Panc1 (cell line): ENCODE results near the gene FAAP100. TPM values are rescaled to one million over a fixed set of nuclear protein-coding genes. Genes with fewer than 3 reads are reported as not detected.

Source experiments
- ATAC-seq: fragments of 200-7000 bp; cut with Tn5 transposase; 2 replicates; pipeline ENCODE4 v1.9.1; 2020; ENCODE audit warnings: mild to moderate bottlenecking, moderate library complexity
- BruUV-seq: library from RNA; stranded (reverse); fragments of 400-500 nt; replicated peaks from 2 replicates; lab custom pipeline; 2021; lab: Mats Ljungman, UMichigan
- CTCF ChIA-PET: fragments of 300-600 bp; sonication (Branson Sonifier 250); formaldehyde crosslinking; loops from one replicate; lab custom pipeline; 2022; ENCODE audit warnings: antibody characterized with exemption; lab: Charles Lee
- POLR2A ChIA-PET: fragments of 300-600 bp; sonication (Branson Sonifier 250); formaldehyde crosslinking; loops from one replicate; lab custom pipeline; 2022; ENCODE audit warnings: antibody characterized with exemption; lab: Charles Lee
- DNase-seq: peaks from one replicate; pipeline ENCODE4 v3.0.0-alpha.2; 2010; ENCODE audit warnings: low read depth, low spot score
- H3K27ac ChIP-seq: 2 replicates; pipeline ENCODE4 v1.5.1; 2011; ENCODE audit warnings: mild to moderate bottlenecking, low read length, inconsistent platforms
- H3K27me3 ChIP-seq: fragments of 200-500 bp; sonication (Bioruptor generic); 2 replicates; pipeline ENCODE4 v1.6.0; 2014; ENCODE audit warnings: low read length, inconsistent platforms; ENCODE audit not compliant: control insufficient read depth, insufficient read depth
- H3K36me3 ChIP-seq: fragments of 200-500 bp; sonication (Bioruptor generic); 2 replicates; pipeline ENCODE4 v1.5.1; 2014; ENCODE audit warnings: inconsistent platforms, mild to moderate bottlenecking, low read length, moderate library complexity; ENCODE audit not compliant: control insufficient read depth, insufficient read depth
- H3K4me1 ChIP-seq: 2 replicates; pipeline ENCODE4 v1.5.1; 2011; ENCODE audit warnings: inconsistent platforms, mild to moderate bottlenecking, low read length, moderate library complexity; ENCODE audit not compliant: control insufficient read depth, insufficient read depth
- H3K4me3 ChIP-seq, 2 experiments: 2 replicates each; pipeline ENCODE4 v1.5.1; 2011 to 2012; ENCODE audit warnings: low read depth in 2 of 2, low read length in 2 of 2, mild to moderate bottlenecking in 2 of 2, inconsistent platforms in 1 of 2, moderate library complexity in 1 of 2
- H3K9me3 ChIP-seq: fragments of 200-500 bp; sonication (Bioruptor generic); 2 replicates; pipeline ENCODE4 v1.5.1; 2014; ENCODE audit warnings: low read depth, mild to moderate bottlenecking, inconsistent platforms, low read length, moderate library complexity; ENCODE audit not compliant: control insufficient read depth, insufficient read depth
- CTCF ChIP-seq: fragments of 450-650 bp; IDR thresholded peaks from 2 replicates; pipeline ENCODE4 v1.5.1; 2017; ENCODE audit warnings: mild to moderate bottlenecking
- POLR2AphosphoS5 ChIP-seq: IDR thresholded peaks from 2 replicates; pipeline ENCODE4 v1.6.1; 2012; ENCODE audit warnings: mild to moderate bottlenecking, low read depth, low read length, moderate library complexity
- REST ChIP-seq, 2 experiments: IDR thresholded peaks; 2 replicates each; pipeline ENCODE4 v1.6.1; 2011 to 2012; ENCODE audit warnings: low read depth in 2 of 2, control low read depth in 1 of 2, low read length in 1 of 2, mild to moderate bottlenecking in 1 of 2, moderate library complexity in 1 of 2; ENCODE audit not compliant: insufficient read depth in 1 of 2
- SIN3A ChIP-seq: IDR thresholded peaks from 2 replicates; pipeline ENCODE4 v1.6.1; 2012; ENCODE audit warnings: low read depth, mild to moderate bottlenecking, low read length, moderate library complexity, borderline replicate concordance; ENCODE audit not compliant: insufficient read depth
- TCF7L2 ChIP-seq: IDR thresholded peaks from 2 replicates; pipeline ENCODE4 v1.6.1; 2011; ENCODE audit warnings: mild to moderate bottlenecking, low read depth, low read length, inconsistent platforms
- in situ Hi-C: cut with HindIII; loops from 2 replicates; pipeline ENCODE4 v1.10.0; 2016; ENCODE audit warnings: low sequenced_read_pairs, low pct_unique_long_range_greater_than_20kb
- intact Hi-C: fragments of 100-400 bp; cut with micrococcal nuclease; formaldehyde crosslinking; loops from one replicate; pipeline ENCODE4 v1.10.0; 2022; ENCODE audit not compliant: unreplicated experiment
- total RNA-seq: library from RNA; stranded (reverse); gene quantifications from one replicate; pipeline ENCODE4 v1.2.1, GENCODE V29; 2021; ENCODE audit not compliant: unreplicated experiment

Gene FAAP100
- total RNA-seq, 1 experiment from 2014 or later: 265 TPM

DNA sequence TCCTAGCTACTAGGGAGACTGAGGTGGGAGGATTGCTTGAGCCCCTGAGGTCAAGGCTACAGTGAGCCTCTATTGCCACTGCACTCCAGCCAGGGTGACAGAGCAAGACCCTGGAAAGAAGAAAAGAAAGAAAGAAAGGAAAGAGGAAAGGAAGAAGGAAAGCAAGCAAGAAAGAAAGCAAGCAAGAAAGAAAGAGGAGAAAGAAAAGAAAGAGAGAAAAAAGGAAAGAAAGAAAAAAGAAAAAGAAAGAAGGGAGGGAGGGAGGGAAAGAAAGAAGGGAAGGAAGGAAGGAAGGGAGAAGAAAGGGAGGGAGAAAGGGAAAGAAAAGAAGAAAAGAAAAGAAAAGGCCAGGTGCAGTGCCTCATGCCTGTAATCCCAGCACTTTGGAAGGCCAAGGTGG is 48.5 kb downstream of the FAAP100 start:
- in situ Hi-C loops (no loop called here), intact Hi-C loops (no loop called here)
- Histone ChIP-seq H3K27me3 (no peaks in the 10 kb centered on the region), H3K27ac (no peak overlapping the region), H3K9me3 (no peaks in the 10 kb centered on the region), H3K4me3 (no peak overlapping the region), H3K4me1 (peaks cover 8% of the 10 kb centered on the region), H3K36me3 (no peaks in the 10 kb centered on the region)
- DNase-seq: no peak
- ChIA-PET POLR2A (interaction anchor here (0.6 kb wide), 2 partner anchors 98 to 583 kb away, joined by 3 to 11 read pairs; no protein-coding TSS in a partner anchor), CTCF (no interaction called here)
- no peak for ATAC-seq
- TF ChIP-seq CTCF: no peak
- TF ChIP-seq POLR2AphosphoS5: no peak
- TF ChIP-seq REST (IDR thresholded peaks at IDR 0.05; ENCODE audit: insufficient read depth in 1 of 2, low read depth in 2 of 2, low read length in 1 of 2): no peak
- TF ChIP-seq TCF7L2: no peak
- TF ChIP-seq SIN3A: no peak
- no TSS peak for BruUV-seq

DNA sequence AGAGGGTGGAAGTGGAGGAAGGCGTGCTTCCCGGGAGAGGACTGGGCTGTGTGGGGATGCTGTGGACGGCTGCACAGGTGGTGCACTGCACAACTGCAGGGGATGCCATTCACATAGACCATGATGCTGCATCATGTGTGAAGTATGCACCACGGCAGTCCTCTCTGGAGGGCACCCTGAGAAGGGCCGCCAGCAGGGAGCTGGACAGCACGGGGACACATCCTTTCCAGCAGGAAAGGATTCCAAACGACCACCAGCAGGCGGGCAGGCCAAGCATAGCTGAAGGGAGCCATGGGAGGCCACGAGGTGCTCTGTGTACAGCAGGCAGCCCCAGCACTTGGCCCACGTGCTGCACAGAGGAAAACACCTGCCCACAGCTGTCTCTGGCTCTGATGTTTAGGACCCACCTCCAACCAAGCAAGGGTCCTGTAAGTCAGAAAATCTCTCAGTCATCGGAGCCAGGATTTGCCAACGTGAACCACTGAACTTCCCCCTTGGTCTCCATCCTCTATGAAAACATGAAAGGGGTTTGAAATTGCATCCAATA is 49.6 kb downstream of the FAAP100 start:
- no peak overlapping the region for H3K27ac ChIP-seq
- H3K36me3 ChIP-seq: no peaks in the 10 kb centered on the region
- ChIA-PET CTCF (no interaction called here), POLR2A (no interaction called here)
- H3K27me3 ChIP-seq: no peaks in the 10 kb centered on the region
- peak; percentile 6; the same call in 1 of the 2 replicates for ATAC-seq
- H3K9me3 ChIP-seq: no peaks in the 10 kb centered on the region
- no peak for TF ChIP-seq POLR2AphosphoS5
- intact Hi-C loops: no loop called here
- H3K4me1 ChIP-seq: peaks cover 8% of the 10 kb centered on the region
- in situ Hi-C loops: no loop called here
- no peak overlapping the region for H3K4me3 ChIP-seq
- DNase-seq: no peak
- BruUV-seq: no TSS peak

GRCh38 chr17:81500047-81500446 is 52.1 kb downstream of the FAAP100 start:
- POLR2A ChIA-PET: interaction anchor here (0.7 to 0.8 kb wide), 2 partner anchors 8 to 15 kb away, joined by 3 to 4 read pairs; no protein-coding TSS in a partner anchor
- H3K4me1 ChIP-seq: peaks cover 8% of the 10 kb centered on the region
- TF ChIP-seq SIN3A (no peak), REST (IDR thresholded peaks at IDR 0.05; ENCODE audit: insufficient read depth in 1 of 2, low read depth in 2 of 2, low read length in 1 of 2) (no peak), POLR2AphosphoS5 (no peak), CTCF (no peak), TCF7L2 (no peak)
- in situ Hi-C loops: no loop called here
- CTCF ChIA-PET: no interaction called here
- no TSS peak for BruUV-seq
- intact Hi-C loops: no loop called here
- H3K36me3 ChIP-seq: no peaks in the 10 kb centered on the region
- no peaks in the 10 kb centered on the region for H3K27me3 ChIP-seq
- peak; percentile 74 for ATAC-seq
- DNase-seq: no peak
- H3K27ac ChIP-seq: peak overlapping the region; percentile 55
- no peaks in the 10 kb centered on the region for H3K9me3 ChIP-seq
- H3K4me3 ChIP-seq: no peak overlapping the region
